IPS-18c (cell line): ENCODE data around the gene ACKR2.

ENCODE experiments used
- H3K4me3 ChIP-seq: 2 replicates; pipeline ENCODE4 v1.7.0; 2013; ENCODE audit warnings: low read depth, mild to moderate bottlenecking, low read length, moderate library complexity; ENCODE audit not compliant: insufficient read depth
- H3K9me3 ChIP-seq: one replicate; pipeline ENCODE4 v1.6.1; 2013; ENCODE audit warnings: mild to moderate bottlenecking, low read length, moderate library complexity; ENCODE audit not compliant: control insufficient read depth, insufficient read depth

Gene ACKR2

GRCh38 chr3:42892807-42893206 lies 83.6 kb downstream of the ACKR2 start:
- Histone ChIP-seq H3K4me3 (no peak overlapping the region), H3K9me3 (peaks cover 2% of the 10 kb centered on the region)

DNA sequence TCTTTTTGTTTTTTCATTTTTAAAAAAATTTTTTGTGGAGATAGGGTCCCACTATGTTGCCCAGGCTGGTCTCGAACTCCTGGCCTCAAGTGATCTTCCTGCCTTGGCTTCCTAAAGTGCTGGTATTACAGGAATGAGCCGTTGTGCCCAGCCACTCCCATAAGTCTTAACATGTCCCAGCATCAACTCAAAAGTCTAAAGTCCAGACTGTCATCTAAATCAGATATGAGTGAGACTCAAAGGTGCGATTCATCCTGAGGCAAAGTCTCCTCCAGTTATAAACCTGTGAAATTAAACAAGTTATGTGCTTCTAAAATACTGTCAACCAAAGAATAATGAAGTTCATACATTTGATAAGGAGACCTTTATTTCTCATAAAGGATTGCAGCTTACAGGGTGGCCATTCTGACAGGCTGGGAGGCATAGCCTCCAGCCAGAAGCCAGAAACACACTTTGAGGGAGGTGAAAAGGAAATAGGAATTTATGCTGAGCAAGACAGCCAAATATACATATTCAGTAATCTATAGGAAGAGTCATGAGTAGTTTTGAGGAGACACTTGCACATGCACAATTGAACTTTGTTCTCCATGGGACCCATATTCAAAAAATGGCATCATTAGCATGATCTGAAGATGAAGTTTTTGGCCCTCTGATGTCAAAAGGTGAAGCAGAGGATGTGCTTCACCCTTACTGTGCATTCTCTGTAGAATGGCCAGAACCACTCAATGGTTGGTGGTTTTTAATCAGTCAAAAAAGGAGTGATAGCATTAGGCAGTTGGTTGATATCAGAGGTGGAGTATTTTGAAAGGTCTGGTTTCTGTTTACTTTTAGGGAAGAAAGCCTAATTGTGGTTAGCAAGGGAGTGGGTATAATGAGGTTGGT lies 85.7 kb downstream of the ACKR2 start:
- peaks cover 4% of the 10 kb centered on the region for H3K9me3 ChIP-seq
- H3K4me3 ChIP-seq, result no peak overlapping the region

DNA sequence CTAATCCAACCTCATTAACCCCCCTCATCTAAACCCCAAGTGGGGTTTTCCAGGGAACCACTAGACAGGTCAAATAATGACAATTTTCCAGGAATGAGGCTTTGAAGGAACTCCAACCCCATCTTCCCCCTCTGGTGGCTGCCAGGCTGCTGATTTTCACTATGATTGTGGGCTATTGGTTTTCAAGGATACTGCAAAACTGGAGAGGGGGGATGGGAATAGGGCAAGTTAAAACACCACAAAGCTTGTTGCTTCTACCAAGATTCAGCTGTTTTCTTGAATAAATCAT lies 86.3 kb downstream of the ACKR2 start:
- Histone ChIP-seq H3K4me3 (no peak overlapping the region), H3K9me3 (peaks cover 4% of the 10 kb centered on the region)

GRCh38 chr3:42898896-42899675 lies 89.8 kb downstream of the ACKR2 start:
- H3K9me3 ChIP-seq, result peaks cover 3% of the 10 kb centered on the region
- no peak overlapping the region for H3K4me3 ChIP-seq

DNA sequence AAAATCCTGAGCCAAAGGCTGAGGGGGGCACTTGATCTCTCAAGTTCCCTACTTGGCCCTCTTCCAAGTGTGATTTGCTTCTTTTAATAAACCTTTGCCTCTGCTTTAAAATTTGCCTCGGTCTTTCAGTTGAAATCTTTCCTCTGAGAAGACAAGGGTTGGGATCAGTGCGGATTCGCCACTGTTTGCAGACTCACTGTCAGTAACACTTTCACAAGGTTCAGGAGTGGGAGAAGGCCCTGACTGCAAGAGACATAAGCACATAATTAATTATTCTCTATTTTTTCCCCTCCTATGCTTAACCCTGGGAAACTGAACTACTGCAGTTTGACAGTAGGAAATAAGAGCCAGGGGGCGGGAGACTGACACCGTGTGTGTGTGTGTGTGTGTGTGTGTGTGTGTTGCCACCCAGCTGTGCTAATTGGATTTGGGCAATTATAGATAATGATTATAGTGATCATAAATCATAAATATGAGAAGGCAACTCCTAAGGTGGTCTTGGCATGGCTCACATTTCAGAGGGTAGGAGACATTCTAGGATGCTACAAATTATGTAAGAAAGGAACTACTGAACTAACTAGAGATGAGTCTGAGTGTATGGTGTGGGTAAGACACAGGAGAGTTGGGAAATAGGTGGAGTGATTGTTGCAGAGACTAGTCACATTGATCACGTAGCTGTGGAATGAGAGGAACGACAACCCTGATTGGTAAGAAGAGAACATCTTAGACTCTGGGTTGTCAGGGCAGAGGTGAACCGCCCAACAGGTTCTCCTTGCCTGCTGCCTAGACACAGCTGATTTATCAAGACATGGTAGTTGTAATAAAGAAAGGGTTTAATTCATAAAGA lies 91.2 kb downstream of the ACKR2 start:
- Histone ChIP-seq H3K9me3 (peaks cover 2% of the 10 kb centered on the region), H3K4me3 (no peak overlapping the region)

DNA sequence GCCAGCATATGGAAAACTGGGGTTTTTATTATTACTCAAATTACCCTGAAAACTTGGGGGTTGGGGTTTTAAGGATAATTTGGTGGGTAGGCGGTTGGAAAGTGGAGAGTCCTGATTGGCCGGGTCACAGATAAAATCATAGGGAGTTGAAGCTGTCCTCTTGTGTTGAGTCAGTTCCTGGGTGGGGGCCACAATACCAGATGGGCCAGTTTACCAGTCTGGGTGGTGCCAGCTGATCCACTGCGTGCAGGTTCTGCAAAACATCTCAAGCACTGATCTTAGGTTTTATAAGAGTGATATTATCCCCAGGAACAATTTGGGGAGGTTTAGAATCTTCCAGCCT lies 91.8 kb downstream of the ACKR2 start:
- Histone ChIP-seq H3K9me3 (peaks cover 2% of the 10 kb centered on the region), H3K4me3 (no peak overlapping the region)

- peaks cover 2% of the 10 kb centered on the region for H3K9me3 ChIP-seq
- H3K4me3 ChIP-seq, result no peak overlapping the region
These were observed 93.0 kb downstream of the ACKR2 start for GRCh38 chr3:42902257-42902656.

- no peak overlapping the region for H3K4me3 ChIP-seq
These were observed 94.8 kb downstream of the ACKR2 start for GRCh38 chr3:42904076-42904475.

GRCh38 chr3:42905740-42906069 lies 96.5 kb downstream of the ACKR2 start:
- Histone ChIP-seq H3K4me3 (no peak overlapping the region), H3K9me3 (peaks cover 3% of the 10 kb centered on the region)

More at GRCh38 chr3:42904076-42904475, 94.8 kb downstream of the ACKR2 start:
- H3K9me3 ChIP-seq, result peaks cover 2% of the 10 kb centered on the region

DNA sequence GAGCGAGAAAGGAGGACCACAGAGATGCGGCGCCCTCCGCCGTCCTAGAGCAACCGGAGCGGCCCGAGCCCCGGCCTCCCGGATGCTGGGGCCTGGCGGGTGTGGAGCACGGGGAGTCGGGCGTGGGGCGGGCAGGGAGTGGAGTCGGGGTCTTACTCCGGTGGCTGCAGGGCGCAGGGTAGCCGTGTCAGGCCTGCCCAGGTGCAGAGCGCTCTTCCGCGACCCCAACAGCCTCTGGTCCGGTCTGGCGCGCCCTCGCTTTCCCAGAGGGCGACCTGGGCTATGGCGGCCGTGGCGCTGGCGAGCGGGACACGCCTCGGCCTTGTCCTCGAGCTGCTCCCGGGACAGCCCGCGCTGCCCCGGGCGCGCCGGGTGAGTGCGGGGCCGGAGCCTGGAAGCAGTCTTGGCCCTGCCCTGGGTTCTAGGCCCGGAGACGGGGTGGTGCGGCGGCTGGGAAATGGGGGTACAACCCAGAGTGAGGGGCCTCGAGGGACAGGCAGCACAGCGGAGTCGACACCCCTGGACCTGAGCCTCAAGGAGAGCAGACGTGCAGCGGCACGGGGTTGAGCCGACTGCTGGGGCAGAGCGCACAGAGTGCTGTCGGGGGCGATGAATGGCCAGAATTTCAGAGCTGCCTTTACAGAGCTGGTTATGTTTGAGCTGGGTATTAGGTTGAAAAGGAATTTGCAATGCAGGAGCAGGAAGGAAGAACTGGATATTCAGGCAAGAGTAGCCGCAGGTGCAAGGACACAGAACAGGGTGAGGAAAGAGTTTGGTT lies 97.0 kb downstream of the ACKR2 start, which contains the start of gene ZNF662:
TSS of gene ZNF662 (plus strand) at position 73 of the 778 bp plus-strand sequence. CDS start 1,973 bp downstream, outside the sequence.
- H3K9me3 ChIP-seq, result peaks cover 4% of the 10 kb centered on the region

GRCh38 chr3:42906848-42907183 lies 97.6 kb downstream of the ACKR2 start:
- Histone ChIP-seq H3K9me3 (peaks cover 5% of the 10 kb centered on the region), H3K4me3 (no peak overlapping the region)

More for the DNA sequence above, 97.0 kb downstream of the ACKR2 start, which contains the start of gene ZNF662:
- H3K4me3 ChIP-seq, result no peak within 1 kb of the TSS

- H3K9me3 ChIP-seq, result peaks cover 5% of the 10 kb centered on the region
- H3K4me3 ChIP-seq, result no peak overlapping the region
These were observed 99.4 kb downstream of the ACKR2 start for GRCh38 chr3:42908675-42909074.

GRCh38 chr3:42911551-42911950 lies 102.3 kb downstream of the ACKR2 start:
- peaks cover 11% of the 10 kb centered on the region for H3K9me3 ChIP-seq

DNA sequence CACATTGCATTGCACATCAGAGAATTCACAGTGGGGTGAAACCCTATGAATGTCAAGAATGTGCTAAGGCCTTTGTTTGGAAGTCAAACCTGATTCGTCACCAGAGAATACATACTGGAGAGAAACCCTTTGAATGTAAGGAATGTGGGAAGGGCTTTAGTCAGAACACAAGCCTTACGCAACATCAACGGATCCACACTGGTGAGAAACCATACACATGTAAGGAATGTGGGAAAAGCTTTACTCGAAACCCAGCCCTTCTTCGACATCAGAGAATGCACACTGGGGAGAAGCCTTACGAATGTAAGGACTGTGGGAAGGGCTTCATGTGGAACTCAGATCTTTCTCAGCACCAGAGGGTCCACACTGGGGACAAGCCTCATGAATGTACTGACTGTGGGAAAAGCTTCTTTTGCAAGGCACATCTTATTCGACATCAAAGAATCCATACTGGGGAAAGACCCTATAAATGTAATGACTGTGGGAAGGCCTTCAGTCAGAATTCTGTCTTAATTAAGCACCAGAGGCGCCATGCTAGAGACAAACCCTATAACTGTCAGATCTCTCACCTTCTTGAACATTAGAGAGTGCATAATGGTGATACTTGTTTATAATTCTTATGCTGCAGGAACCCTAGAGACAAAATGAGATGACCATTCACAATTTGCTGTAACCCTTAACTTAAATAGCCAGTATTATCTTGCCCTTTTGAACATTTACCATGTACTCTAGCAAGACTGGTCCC lies 105.7 kb downstream of the ACKR2 start:
- Histone ChIP-seq H3K9me3 (peaks cover 8% of the 10 kb centered on the region), H3K4me3 (no peak overlapping the region)

More at GRCh38 chr3:42911551-42911950, 102.3 kb downstream of the ACKR2 start:
- no peak overlapping the region for H3K4me3 ChIP-seq
